HepG2 (cell line): ENCODE measurements around the gene CDKL5. TPM values are rescaled to one million over a fixed set of nuclear protein-coding genes. Genes with fewer than 3 reads are reported as not detected.

Experiments
- ATAC-seq: fragments of 200-7000 bp; cut with Tn5 transposase; 3 replicates; pipeline ENCODE4 v1.9.1; 2020; ENCODE audit warnings: mild to moderate bottlenecking, moderate library complexity
- BruUV-seq: library from RNA; stranded (reverse); fragments of 400-500 nt; replicated peaks from 2 replicates; lab custom pipeline; 2021; lab: Mats Ljungman, UMichigan
- CTCF ChIA-PET: fragments of 300-600 bp; formaldehyde crosslinking; extraction: SDS; loops from one replicate; lab custom pipeline; 2021; ENCODE audit warnings: low total read pairs, inconsistent platforms, low intra/inter-chr PET ratio; lab: Yijun Ruan, JAX
- POLR2A ChIA-PET: fragments of 350-600 bp; sonication (Branson Sonifier 250); formaldehyde crosslinking; loops from one replicate; lab custom pipeline; 2020; ENCODE audit warnings: antibody characterized with exemption, inconsistent platforms; lab: Yijun Ruan, JAX
- DNase-seq: peaks from one replicate; pipeline ENCODE4 v3.0.0-alpha.2; 2015; ENCODE audit warnings: low spot score
- FAIRE-seq: peaks from 3 replicates; lab custom pipeline; 2011; peaks lifted over from hg19 to GRCh38; lab: Jason Lieb, UNC
- H2AFZ ChIP-seq: one replicate; pipeline ENCODE4 v1.6.1; 2011; ENCODE audit warnings: low read length, inconsistent platforms
- H3K27ac ChIP-seq: fragments of 300-600 bp; 3 replicates; pipeline ENCODE4 v1.8.0; 2011; ENCODE audit warnings: mixed run types, mild to moderate bottlenecking, mixed read lengths, low read length, inconsistent platforms; ENCODE audit not compliant: insufficient read depth; ENCODE audit errors: extremely low read length
- H3K27me3 ChIP-seq, 2 experiments: fragments of 200-600 bp in 1 of 2; 2 replicates in 1 of 2; 3 replicates in 1 of 2; pipeline versions ENCODE4 v1.6.0 to v1.8.0; 2011; ENCODE audit warnings: low read length in 2 of 2, mild to moderate bottlenecking in 2 of 2, moderate library complexity in 2 of 2, inconsistent platforms in 1 of 2; ENCODE audit not compliant: insufficient read depth in 2 of 2, control insufficient read depth in 1 of 2
- H3K36me3 ChIP-seq, 2 experiments: fragments of 200-600 bp in 1 of 2; replicated peaks in 1 of 2; 2 replicates in 1 of 2; 3 replicates in 1 of 2; pipeline versions ENCODE4 v1.5.1 to v1.8.0; 2011; ENCODE audit warnings: low read length in 2 of 2, inconsistent platforms in 1 of 2; ENCODE audit not compliant: insufficient read depth in 2 of 2, control insufficient read depth in 1 of 2
- H3K4me1 ChIP-seq: 2 replicates; pipeline ENCODE4 v1.5.1; 2012; ENCODE audit warnings: low read length, inconsistent platforms; ENCODE audit not compliant: insufficient read depth
- H3K4me2 ChIP-seq: 2 replicates; pipeline ENCODE4 v1.6.0; 2011; ENCODE audit warnings: low read depth, low read length, inconsistent platforms
- H3K4me3 ChIP-seq, 3 experiments: fragments of 200-600 bp in 1 of 3; sonication (generic), shearing (Covaris generic) in 1 of 3; replicated peaks in 1 of 3; 2 replicates each; pipeline ENCODE4 v1.5.1; 2011 to 2016; ENCODE audit warnings: low read length in 3 of 3, inconsistent platforms in 2 of 3, low read depth in 2 of 3, mild to moderate bottlenecking in 2 of 3, control low read depth in 1 of 3, mixed read lengths in 1 of 3; ENCODE audit not compliant: insufficient read depth in 1 of 3
- H3K79me2 ChIP-seq: one replicate; pipeline ENCODE4 v1.6.1; 2011; ENCODE audit warnings: low read length, inconsistent platforms; ENCODE audit not compliant: insufficient read depth
- H3K9ac ChIP-seq: 2 replicates; pipeline ENCODE4 v1.6.0; 2011; ENCODE audit warnings: mild to moderate bottlenecking, low read depth, low read length, inconsistent platforms; ENCODE audit not compliant: insufficient read depth
- H3K9me3 ChIP-seq: 2 replicates; pipeline ENCODE4 v1.5.1; 2012; ENCODE audit warnings: mild to moderate bottlenecking, low read length
- H4K20me1 ChIP-seq: 2 replicates; pipeline ENCODE4 v1.6.0; 2011; ENCODE audit warnings: inconsistent platforms, mild to moderate bottlenecking, low read length, moderate library complexity; ENCODE audit not compliant: insufficient read depth
- ATRX ChIP-seq: sonication (generic); formaldehyde crosslinking; IDR thresholded peaks from 2 replicates; pipeline ENCODE4 v1.4.0; 2020; ENCODE audit warnings: missing genetic modification reagents, borderline replicate concordance
- CAMTA2 ChIP-seq: sonication (generic); formaldehyde crosslinking; IDR thresholded peaks from 2 replicates; pipeline ENCODE4 v1.4.0; 2020; ENCODE audit warnings: mild to moderate bottlenecking, missing genetic modification reagents, borderline replicate concordance
- EHMT2 ChIP-seq: fragments of 200-600 bp; sonication (generic); IDR thresholded peaks from 2 replicates; pipeline ENCODE4 v1.7.0; 2017; ENCODE audit warnings: antibody characterized with exemption, low read depth, low read length, borderline replicate concordance
- ELF1 ChIP-seq: sonication (generic); formaldehyde crosslinking; IDR thresholded peaks from 2 replicates; pipeline ENCODE4 v1.4.0; 2020; ENCODE audit warnings: missing genetic modification reagents
- GATAD1 ChIP-seq: IDR thresholded peaks from 2 replicates; pipeline ENCODE4 v1.6.1; 2016; ENCODE audit warnings: missing genetic modification reagents, missing compliant biosample characterization
- TAF15 ChIP-seq: fragments of 200-400 bp; formaldehyde crosslinking; IDR thresholded peaks from one replicate; pipeline ENCODE4 v1.6.1; 2018; ENCODE audit warnings: mild to moderate bottlenecking, low read depth, low read length; ENCODE audit not compliant: poor library complexity, severe bottlenecking
- TBL1XR1 ChIP-seq: fragments of 150-350 bp; IDR thresholded peaks from 2 replicates; pipeline ENCODE4 v1.6.1; 2014; ENCODE audit warnings: borderline replicate concordance, low read length; ENCODE audit not compliant: partially characterized antibody
- ZNF24 ChIP-seq: fragments of 450-650 bp; IDR thresholded peaks from 2 replicates; pipeline ENCODE4 v1.6.1; 2017; ENCODE audit warnings: antibody characterized with exemption, mild to moderate bottlenecking
- ZNF326 ChIP-seq: sonication (generic); formaldehyde crosslinking; IDR thresholded peaks from 2 replicates; pipeline ENCODE4 v1.4.0; 2020; ENCODE audit warnings: missing genetic modification reagents, borderline replicate concordance
- ZNF382 ChIP-seq: sonication (generic); formaldehyde crosslinking; IDR thresholded peaks from 2 replicates; pipeline ENCODE4 v1.5.0; 2020; ENCODE audit warnings: missing genetic modification reagents, mild to moderate bottlenecking, borderline replicate concordance
- ZNF749 ChIP-seq: sonication (generic); formaldehyde crosslinking; IDR thresholded peaks from 2 replicates; pipeline ENCODE4 v1.8.0; 2022; ENCODE audit warnings: mild to moderate bottlenecking, missing genetic modification reagents, moderate library complexity, borderline replicate concordance
- ZNF891 ChIP-seq: sonication (generic); formaldehyde crosslinking; IDR thresholded peaks from 2 replicates; pipeline ENCODE4 v1.5.0; 2020; ENCODE audit warnings: mild to moderate bottlenecking, missing genetic modification reagents
- WGBS: methylation state at CpG from one replicate; pipeline ENCODE4 v1.1.6; 2017; ENCODE audit warnings: low lambda C conversion rate; 5-methylcytosine and 5-hydroxymethylcytosine counted together
- in situ Hi-C: cut with HindIII; loops from 2 replicates; pipeline ENCODE4 v1.10.0; 2017; ENCODE audit warnings: low pct_unique_long_range_greater_than_20kb; ENCODE audit not compliant: extremely low pct_ligation_motif_present
- intact Hi-C: fragments of 100-400 bp; cut with micrococcal nuclease; formaldehyde crosslinking; loops from one replicate; pipeline ENCODE4 v1.10.0; 2022; ENCODE audit not compliant: unreplicated experiment
- polyA plus RNA-seq, 8 experiments: library from polyadenylated mRNA; depleted of rRNA in 3 of 8; stranded (reverse) in 7 of 8; unstranded in 1 of 8; fragments of >200 nt; fragmentation: Illumina TruSeq in 4 of 8; extraction: Trizol in 4 of 8; gene quantifications; 2 replicates each; pipeline versions ENCODE4 v1.2.1 to v1.2.3, GENCODE V29; 2011 to 2016; ENCODE audit warnings: low read depth in 4 of 8, missing spikeins in 1 of 8, mixed read lengths in 1 of 8; ENCODE audit not compliant: insufficient read depth in 1 of 8
- total RNA-seq, 5 experiments: library from RNA; depleted of rRNA; stranded (reverse); fragments of >200 nt; fragmentation: Illumina TruSeq; extraction: Trizol; gene quantifications; 2 replicates each; pipeline ENCODE4 v1.2.3, GENCODE V29; 2016; ENCODE audit warnings: low read depth in 1 of 5
- TF ChIP-seq, protein P1 (sequence below): sonication (generic); formaldehyde crosslinking; IDR thresholded peaks from 2 replicates; pipeline ENCODE4 v1.8.0; 2022; ENCODE audit warnings: missing genetic modification reagents, mild to moderate bottlenecking, inconsistent platforms, borderline replicate concordance
- TF ChIP-seq, protein P2 (sequence below): sonication (generic); formaldehyde crosslinking; IDR thresholded peaks from 2 replicates; pipeline ENCODE4 v1.4.0; 2020; ENCODE audit warnings: missing genetic modification reagents
- TF ChIP-seq, protein P3 (sequence below): sonication (generic); formaldehyde crosslinking; IDR thresholded peaks from 2 replicates; pipeline ENCODE4 v1.4.0; 2020; ENCODE audit warnings: mild to moderate bottlenecking, missing genetic modification reagents

CDKL5 gene
- total and polyA plus RNA-seq, 2 of the 13 experiments (the other 11 are each of a cell fraction or from before 2014, with no cell fraction given) = 2.8 to 7.0 TPM

DNA sequence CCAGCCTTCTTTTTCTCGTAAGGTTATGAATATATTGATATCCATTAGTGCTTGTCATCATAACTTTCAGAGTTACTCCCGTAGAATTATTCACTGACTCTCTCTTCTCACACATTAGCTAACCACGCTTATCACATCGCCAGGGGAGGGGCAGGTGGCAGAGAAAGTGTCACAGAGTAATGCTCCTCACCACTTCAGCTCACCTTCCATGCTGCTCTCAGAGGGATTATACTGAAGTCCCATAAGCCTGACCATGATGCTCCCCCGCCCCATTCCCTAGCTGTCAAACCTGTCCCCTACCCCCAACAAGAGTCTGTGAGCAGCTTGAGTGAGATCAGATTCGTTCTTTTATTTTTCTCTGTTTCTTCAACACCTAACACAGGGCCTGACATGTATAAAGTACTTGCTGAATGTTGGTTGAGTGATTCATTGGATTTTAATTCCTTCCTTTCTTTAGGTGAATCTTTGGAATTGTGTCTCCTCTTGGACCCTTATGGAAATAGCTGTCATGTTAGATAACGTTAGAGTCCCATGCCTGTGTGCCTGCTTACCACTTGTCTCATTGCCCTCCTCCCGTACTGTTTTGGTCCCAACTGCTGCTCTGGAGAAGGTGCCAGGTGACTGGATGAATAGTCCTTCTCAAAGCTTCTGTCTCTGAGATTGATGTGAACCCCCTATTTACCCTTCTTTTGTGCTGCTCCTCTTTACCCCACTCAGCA, 191.4 kb downstream of the CDKL5 start:
- Histone ChIP-seq H4K20me1 (no peaks in the 10 kb centered on the region), H3K27me3 (no peaks in the 10 kb centered on the region), H3K36me3 (peaks cover 0 to 11% of the 10 kb centered on the region in 2 experiments; a peak in 1 of 5 replicates), H3K9ac (no peak overlapping the region), H2AFZ (no peak overlapping the region), H3K9me3 (no peaks in the 10 kb centered on the region), H3K4me3 (no peak overlapping the region), H3K4me2 (no peak overlapping the region), H3K79me2 (no peaks in the 10 kb centered on the region), H3K27ac (no peak overlapping the region), H3K4me1 (peaks cover 35% of the 10 kb centered on the region)
- WGBS = 93% methylated on average over 8 of the region's 8 CpGs
- in situ Hi-C loops = loop anchor here (25.0 kb wide), 2 partner anchors 180 to 270 kb away; partner anchors contain the start of gene CDKL5
- intact Hi-C loops = no loop called here
- POLR2A ChIA-PET = no interaction called here
- FAIRE-seq = no peak
- ATAC-seq = no peak; the same call in 2 of the 3 replicates
- BruUV-seq = no TSS peak
- CTCF ChIA-PET = interaction anchor here (0.9 kb wide), 1 partner anchor 60 kb away, joined by 3 read pairs; no protein-coding TSS in a partner anchor
- no peak for DNase-seq
- TF ChIP-seq, protein P1, sequence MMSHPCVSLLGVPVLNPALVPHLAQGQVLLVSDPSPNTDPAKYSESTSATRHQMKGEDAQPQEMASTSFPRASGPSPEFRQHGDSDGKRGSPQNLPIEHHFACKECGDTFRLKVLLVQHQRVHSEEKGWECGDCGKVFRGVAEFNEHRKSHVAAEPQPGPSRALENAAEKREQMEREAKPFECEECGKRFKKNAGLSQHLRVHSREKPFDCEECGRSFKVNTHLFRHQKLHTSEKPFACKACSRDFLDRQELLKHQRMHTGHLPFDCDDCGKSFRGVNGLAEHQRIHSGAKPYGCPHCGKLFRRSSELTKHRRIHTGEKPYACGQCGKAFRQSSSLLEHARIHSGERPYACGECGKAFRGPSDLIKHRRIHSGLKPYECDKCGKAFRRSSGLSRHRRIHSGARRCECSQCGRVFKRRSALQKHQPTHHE = no peak
- TF ChIP-seq, protein P2, sequence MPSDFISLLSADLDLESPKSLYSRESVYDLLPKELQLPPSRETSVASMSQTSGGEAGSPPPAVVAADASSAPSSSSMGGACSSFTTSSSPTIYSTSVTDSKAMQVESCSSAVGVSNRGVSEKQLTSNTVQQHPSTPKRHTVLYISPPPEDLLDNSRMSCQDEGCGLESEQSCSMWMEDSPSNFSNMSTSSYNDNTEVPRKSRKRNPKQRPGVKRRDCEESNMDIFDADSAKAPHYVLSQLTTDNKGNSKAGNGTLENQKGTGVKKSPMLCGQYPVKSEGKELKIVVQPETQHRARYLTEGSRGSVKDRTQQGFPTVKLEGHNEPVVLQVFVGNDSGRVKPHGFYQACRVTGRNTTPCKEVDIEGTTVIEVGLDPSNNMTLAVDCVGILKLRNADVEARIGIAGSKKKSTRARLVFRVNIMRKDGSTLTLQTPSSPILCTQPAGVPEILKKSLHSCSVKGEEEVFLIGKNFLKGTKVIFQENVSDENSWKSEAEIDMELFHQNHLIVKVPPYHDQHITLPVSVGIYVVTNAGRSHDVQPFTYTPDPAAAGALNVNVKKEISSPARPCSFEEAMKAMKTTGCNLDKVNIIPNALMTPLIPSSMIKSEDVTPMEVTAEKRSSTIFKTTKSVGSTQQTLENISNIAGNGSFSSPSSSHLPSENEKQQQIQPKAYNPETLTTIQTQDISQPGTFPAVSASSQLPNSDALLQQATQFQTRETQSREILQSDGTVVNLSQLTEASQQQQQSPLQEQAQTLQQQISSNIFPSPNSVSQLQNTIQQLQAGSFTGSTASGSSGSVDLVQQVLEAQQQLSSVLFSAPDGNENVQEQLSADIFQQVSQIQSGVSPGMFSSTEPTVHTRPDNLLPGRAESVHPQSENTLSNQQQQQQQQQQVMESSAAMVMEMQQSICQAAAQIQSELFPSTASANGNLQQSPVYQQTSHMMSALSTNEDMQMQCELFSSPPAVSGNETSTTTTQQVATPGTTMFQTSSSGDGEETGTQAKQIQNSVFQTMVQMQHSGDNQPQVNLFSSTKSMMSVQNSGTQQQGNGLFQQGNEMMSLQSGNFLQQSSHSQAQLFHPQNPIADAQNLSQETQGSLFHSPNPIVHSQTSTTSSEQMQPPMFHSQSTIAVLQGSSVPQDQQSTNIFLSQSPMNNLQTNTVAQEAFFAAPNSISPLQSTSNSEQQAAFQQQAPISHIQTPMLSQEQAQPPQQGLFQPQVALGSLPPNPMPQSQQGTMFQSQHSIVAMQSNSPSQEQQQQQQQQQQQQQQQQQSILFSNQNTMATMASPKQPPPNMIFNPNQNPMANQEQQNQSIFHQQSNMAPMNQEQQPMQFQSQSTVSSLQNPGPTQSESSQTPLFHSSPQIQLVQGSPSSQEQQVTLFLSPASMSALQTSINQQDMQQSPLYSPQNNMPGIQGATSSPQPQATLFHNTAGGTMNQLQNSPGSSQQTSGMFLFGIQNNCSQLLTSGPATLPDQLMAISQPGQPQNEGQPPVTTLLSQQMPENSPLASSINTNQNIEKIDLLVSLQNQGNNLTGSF (CRISPR knock-in tag) = no peak
- TF ChIP-seq CAMTA2 (CRISPR knock-in tag) = no peak
- TF ChIP-seq ZNF749 = no peak
- TF ChIP-seq ZNF326 = no peak
- no peak for TF ChIP-seq ZNF891 (CRISPR knock-in tag)
- no peak for TF ChIP-seq ZNF24
- TF ChIP-seq ZNF382 (CRISPR knock-in tag) = no peak
- TF ChIP-seq, protein P3, sequence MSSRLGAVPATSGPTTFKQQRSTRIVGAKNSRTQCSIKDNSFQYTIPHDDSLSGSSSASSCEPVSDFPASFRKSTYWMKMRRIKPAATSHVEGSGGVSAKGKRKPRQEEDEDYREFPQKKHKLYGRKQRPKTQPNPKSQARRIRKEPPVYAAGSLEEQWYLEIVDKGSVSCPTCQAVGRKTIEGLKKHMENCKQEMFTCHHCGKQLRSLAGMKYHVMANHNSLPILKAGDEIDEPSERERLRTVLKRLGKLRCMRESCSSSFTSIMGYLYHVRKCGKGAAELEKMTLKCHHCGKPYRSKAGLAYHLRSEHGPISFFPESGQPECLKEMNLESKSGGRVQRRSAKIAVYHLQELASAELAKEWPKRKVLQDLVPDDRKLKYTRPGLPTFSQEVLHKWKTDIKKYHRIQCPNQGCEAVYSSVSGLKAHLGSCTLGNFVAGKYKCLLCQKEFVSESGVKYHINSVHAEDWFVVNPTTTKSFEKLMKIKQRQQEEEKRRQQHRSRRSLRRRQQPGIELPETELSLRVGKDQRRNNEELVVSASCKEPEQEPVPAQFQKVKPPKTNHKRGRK (CRISPR knock-in tag) = no peak
- no peak for TF ChIP-seq TBL1XR1
- TF ChIP-seq TAF15 = no peak
- no peak for TF ChIP-seq EHMT2
- TF ChIP-seq ELF1 = no peak
- no peak for TF ChIP-seq GATAD1 (CRISPR knock-in tag)
- no peak for TF ChIP-seq ATRX (CRISPR knock-in tag)
